ENCODE results near the gene USO1. TPM values are rescaled to one million over a fixed set of nuclear protein-coding genes. Genes with fewer than 3 reads are reported as not detected.
"Not testable (repeated sequence)": the region's sequence is repeated elsewhere in the genome, so short reads cannot be mapped to it uniquely, and the experiment has no call there.

USO1 gene
- total RNA-seq, 1 experiment from 2014 or later: 60.8 TPM

DNA sequence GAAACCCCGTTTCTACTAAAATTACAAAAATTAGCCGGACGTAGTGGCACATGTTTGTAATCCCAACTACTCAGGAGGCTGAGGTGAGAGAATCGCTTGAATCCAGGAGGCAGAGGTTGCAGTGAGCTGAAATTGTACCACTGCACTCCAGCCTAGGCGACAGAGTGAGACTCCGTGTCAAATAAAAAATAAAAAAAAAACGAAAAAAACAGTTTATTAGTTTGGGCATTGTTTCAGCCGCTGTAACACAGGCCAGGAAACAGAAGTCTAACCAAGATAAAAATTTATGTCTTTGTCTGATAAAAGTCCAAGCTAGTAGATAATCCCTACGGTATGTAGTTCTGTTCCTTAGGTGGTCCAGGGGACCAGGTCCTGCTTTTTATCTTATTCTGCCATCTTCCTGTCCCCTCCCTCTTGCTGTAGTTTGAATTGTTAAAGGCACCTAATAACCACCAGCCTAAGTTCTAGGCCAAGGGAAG lies 21.4 kb downstream of the USO1 start:
- no peak for DNase-seq (ENCODE audit: low read depth)

DNA sequence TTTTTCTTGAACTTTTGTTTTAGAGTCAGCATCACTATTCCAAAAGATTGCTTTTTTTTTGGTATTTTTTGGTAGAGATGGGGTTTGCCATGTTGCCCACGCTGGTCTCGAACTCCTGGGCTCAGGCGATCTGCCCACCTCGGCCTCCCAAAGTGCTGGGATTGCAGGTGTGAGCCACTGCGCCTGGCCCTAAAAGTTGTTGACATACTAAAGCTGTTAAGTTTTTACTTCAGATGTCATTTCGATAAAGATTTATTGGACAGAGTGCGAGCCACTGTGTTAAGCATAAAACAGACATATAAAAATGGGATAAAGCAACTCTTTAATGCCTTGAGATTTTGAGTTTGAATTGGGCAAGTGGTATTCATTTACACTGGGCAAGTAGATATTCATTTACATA lies 28.3 kb downstream of the USO1 start:
- no peak for DNase-seq (ENCODE audit: low read depth)

DNA sequence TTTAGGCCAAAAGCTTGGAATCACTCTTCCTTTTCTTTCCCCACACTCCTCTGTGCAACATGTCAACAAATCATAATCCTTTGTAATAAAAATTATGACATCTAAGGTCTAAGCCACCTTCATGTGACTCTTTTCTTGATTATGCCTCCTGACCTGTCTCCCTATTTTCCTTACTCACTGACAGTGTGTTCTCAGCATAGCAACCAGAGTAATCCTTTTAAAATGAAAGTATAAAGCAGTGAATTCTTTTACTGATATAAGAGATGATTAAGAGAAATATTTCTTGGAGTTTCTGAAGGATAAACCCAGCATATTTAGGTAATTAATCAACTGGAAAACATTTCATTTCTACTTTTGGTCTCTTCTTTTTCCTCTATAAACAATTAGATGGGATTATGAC lies 44.7 kb downstream of the USO1 start:
- no peak for DNase-seq (ENCODE audit: low read depth)

DNA sequence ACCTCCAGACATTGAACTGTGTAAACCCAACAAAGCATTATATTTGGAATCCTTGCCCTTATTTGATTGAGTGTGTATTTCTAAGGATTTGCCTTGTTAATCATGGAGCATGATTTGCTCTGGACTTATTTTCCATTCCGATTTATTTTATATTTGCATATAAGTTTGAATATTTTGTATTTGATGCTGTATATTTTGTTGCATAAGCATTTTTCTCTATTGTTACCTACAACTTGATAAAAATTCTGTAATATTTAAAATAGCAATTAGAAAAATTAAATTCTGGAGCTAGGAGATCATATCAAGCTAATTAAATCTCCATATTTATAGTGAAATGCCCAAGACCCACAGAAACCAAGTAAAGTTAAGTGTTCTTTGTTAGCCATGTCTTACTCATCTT lies 47.2 kb downstream of the USO1 start:
- DNase-seq (ENCODE audit: low read depth): no peak

DNA sequence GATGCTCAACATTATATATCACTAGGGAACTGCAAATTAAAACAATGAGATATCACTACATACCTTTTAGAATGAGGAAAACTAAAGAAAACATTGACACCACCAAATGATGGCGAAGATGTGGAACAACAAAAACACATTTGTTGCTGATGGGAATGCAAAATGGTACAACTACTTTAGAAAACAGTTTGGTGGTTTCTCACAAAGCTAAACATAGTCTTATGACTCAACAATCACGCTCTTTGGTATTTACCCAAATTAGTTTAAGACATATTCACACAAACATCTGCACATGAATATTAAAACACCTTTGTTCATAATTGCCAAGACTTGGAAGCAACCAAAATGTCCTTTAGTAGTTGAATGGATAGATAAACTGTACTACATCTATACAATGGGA lies 53.2 kb downstream of the USO1 start:
- DNase-seq (ENCODE audit: low read depth): no peak

DNA sequence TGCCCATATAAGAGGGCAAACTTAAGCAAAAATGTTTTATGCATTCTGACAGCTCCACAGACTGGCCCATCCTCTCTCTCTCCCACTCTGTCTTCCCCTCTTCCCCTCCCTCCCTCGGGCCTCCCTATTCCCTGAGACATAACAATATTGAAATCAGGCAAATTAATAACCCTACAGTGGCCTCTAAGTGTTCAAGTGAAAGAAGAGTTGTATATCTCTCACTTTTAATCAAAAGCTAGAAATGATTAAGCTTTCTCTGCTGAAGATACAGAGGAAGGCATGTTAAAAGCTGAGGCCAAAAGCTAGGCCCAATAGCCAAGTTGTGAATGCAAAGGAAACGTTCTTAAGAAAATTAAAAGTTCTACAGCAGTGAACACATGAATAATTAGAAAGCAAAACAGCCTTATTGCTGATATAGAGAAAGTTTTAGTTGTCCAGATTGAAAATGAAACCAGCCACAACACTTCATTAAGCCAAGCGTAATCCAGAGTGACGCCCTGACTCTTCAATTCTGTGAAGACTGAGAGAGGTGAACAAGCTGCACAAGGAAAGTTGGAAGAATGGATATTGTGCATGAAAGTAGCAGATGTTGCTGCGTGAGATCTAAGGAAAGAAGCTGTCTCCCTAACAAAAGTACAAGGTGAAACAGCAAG lies 54.9 kb downstream of the USO1 start:
- DNase-seq (ENCODE audit: low read depth): no peak

DNA sequence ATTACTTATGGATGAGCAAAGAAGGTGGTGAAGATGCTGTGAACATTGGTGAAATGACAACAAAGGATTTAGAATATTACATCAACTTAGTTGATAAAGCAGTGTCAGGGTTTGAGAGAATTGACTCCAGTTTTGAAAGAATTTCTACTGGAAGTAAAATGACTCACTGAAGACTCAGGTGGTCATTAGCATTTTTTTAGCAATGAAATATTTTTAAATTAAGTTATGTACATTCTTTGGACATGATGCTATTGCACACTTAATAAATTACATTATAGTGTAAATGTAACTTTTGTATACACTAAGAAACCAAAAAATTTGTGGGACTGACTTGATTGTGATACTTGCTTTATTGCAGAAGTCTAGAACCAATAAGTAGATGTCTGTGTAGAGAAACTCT lies 56.9 kb downstream of the USO1 start:
- DNase-seq (ENCODE audit: low read depth): no peak

DNA sequence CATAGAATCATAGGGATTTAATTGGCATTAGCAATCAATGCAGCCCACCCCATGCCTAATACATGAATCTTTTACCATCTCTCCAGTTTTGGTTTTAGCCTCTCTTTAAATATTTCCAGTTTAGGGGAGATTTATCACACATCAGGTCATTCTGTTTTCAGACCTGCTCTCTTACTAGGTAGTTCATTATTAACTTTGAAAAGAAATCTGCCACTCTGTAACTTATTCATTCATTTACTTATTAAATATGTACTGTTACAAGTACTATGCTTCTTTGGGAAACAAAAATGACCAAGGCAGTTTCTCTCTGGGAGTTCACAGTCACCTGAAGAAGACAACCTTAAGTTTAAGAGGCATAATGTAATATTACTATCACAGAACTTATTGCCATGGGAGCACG lies 62.1 kb downstream of the USO1 start:
- DNase-seq (ENCODE audit: low read depth): no peak

DNA sequence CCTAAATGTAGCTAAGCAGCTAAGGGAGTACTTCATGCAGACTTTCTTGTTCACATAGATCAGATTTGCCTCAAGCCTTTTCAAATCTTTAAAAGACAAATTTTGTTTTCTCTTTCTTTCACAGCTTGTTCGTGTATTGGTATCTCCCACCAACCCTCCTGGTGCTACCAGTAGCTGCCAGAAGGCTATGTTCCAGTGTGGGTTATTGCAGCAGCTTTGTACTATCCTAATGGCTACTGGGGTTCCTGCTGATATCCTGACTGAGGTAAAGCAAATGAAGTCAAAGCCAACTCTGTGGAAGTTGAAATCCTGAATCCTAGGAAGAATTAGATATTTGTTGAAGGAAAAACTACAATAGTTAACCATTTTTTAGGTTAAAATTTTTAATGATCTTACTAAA lies 62.6 kb downstream of the USO1 start:
- DNase-seq (ENCODE audit: low read depth): no peak

DNA sequence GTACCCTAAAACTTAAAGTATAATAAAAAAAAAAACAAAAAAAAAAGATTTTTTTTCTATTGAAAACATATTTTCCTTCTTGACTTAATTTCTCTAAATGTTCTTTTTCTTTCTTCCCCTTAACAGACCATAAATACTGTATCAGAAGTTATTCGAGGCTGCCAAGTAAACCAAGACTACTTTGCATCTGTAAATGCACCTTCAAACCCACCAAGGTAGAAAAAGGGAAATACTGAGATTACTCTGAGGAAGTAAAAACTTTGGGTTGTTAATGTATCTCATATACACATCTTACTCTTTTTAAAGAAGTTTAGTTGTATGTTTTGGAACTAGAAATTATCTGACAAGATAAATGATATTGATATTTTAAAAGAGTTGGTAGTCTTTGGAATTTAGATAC lies 65.6 kb downstream of the USO1 start:
- no peak for DNase-seq (ENCODE audit: low read depth)

DNA sequence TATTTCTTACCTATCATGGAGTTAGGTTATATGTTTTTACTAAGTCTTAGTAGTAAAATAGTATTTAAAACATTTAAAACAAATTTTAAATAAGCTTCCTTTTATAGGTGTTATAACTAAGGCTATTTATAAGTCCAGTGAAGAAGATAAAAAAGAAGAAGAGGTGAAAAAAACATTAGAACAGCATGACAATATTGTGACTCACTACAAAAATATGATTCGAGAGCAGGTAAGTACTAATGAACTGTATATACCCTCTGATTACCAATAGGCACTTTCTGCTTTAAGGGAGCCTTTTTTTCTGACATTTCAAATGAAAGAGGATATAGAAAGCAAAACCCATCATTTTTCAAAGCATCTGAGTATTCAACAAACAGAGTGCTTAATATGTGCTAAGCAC lies 76.6 kb downstream of the USO1 start:
- DNase-seq (ENCODE audit: low read depth): peak; percentile 15

DNA sequence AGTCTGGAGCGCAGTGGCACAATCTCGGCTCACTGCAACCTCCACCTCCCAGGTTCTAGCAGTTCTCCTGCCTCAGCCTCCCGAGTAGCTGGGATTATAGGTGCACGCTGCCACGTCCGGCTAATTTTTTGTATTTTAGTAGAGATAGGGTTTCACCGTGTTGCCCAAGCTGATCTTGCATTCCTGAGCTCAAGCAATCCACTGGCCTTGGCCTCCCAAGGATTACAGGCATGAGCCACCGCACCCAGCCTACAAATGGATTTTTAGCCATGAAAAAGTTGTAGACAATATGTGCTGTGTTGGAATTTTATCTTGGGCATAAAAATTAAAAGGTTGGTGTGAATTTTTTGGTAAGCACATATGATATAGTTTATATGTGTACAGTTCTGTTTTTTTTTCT lies 81.7 kb downstream of the USO1 start:
- DNase-seq (ENCODE audit: low read depth): not testable (repeated sequence)

DNA sequence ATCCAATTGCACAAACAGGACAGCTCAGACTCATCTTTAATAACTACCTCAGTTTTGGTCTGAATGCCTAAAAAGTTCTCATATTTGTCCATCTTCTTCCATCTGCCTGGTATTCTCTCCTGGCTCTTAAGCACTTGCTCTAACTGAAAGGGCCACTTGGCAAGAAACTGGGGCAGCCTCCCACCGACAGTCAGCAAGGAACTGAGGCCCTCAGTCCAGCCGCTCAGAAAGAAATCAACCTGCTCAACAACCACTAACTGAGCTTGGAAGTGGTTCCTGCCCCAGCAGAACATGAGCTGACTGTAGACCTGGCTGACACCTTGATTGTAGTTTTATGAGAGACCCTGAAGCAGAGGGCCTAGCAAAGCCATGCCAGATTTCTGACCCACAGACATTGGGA lies 93.5 kb downstream of the USO1 start:
- DNase-seq (ENCODE audit: low read depth): no peak

DNA sequence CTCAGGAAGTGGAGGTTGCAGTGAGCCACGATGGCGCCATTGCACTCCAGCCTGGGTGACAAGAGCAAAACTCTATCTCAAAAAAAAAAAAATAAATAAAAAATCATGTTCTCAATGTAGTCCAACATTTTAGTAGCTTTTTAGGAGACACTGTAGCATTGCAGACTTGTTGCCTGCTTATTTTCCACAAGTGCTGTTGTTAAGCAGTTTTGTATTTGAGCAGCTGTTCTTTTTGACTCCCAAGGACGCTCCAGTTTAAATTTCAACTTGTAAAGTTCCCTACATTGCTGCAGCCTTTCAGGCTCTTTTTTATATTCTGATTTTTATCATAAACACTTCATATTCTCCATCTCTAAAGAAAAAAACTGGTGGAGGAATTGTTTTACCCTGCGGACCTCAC lies 94.7 kb downstream of the USO1 start:
- DNase-seq (ENCODE audit: low read depth): no peak

DNA sequence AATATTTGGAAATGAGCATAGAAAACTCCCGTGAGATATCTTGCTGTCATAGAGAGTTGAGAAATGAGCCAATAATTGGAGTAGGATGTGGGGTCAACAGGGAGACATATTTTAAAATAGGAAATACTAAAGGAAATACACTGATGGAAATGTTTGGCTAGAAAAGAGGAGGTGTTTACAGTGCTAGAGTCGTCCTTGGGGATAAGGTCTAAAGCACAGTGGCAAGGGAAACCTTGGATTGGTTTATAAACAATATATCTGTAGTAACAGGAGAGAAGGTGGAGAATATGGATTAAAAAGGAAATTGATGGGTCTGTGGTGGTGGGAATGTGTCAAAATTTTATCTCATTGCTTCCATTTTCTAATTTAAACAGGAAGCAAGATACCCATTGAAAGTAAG lies 95.8 kb downstream of the USO1 start:
- DNase-seq (ENCODE audit: low read depth): no peak

DNA sequence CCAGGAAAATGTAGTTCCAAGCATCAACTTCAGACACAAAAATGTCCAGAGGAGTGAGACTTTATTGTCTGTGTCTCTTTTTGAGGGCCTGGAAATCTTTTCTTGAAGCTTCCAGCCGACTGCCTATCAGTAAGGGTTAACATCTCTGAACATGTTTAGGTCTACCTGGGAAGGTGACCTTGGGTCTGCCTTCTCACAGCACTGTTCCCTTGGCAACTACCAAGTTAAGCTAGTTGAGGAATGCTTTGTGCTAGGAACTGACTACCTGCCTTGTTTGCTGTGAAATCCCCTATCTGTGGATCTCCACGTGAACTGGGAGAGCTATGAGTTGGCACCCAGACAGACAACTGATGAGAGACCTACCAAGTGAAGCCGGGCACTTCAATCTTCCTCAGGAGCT lies 96.3 kb downstream of the USO1 start:
- DNase-seq (ENCODE audit: low read depth): no peak

DNA sequence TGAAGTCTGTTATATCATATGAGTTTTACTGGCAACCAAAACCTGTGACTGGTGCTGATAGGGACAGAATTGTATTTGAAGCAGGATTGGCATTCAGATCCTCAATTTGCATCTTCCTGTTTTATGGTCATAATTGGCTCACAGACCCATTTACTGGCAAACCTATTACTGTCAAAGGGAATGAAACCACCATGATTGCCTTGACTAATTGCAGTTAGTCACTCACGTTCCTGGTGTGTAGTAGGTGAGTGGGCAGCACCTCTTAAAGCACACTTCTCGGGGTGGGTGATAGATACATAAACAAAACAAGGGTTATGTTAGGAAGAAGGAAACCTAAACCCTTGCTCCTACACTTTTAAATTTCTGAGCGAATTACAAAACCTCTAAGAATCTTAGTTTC lies 96.8 kb downstream of the USO1 start:
- no peak for DNase-seq (ENCODE audit: low read depth)

DNA sequence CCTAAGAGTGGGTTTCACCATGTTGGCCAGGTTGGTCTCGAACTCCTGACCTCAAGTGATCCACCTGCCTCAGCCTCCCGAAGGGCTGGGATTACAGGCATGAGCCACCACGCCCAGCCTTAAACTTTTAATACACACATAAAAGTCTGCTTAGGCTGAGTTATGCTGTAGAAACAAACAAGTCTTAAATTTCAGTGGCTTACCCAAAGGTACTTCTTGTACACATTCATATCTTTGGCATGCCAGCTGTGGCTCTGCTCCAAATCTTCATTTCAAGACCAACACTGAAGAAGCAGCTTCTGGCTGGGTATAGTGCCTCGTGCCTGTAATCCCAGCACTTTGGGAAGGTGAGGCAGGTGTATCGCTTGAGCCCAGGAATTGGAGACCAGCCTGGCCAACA lies 97.6 kb downstream of the USO1 start:
- peak; percentile 28 for DNase-seq (ENCODE audit: low read depth)

DNA sequence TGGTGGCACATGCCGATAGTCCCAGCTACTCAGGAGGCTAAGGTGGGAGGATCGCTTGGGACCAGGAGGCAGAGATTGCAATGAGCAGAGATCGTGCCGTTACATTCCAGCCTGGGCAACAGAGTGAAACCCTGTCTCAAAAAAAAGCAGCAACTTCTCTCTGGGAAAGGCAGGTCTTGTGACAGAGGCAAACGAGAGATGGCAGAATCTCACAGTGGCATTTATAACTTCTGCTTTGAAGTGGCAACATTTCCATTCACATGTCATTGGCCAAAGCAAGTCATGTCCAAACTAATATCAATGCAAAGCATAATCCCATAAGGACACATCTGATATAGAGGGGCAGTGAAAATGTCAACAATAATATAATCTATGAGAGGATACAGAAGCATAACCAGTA lies 98.0 kb downstream of the USO1 start:
- no peak for DNase-seq (ENCODE audit: low read depth)

DNA sequence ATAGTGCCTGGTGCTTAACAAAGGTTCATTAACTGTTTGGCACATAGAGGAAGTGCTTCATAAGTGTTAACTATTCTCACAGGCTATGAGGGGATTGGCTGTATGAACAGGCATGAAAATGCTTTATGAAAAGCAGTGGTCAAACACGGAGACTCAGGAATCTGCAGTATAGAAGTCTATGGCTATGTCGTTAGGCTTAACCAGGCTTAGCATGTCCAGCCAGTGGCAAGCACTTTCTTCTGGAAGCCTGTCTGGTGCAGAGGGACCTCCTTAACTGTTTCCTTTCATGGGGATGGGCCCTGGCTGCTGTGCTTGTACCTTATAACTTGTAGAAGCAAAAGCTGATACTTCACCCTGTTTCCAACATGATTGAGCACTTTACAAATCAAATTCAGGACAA lies 99.4 kb downstream of the USO1 start:
- DNase-seq (ENCODE audit: low read depth): no peak

DNA sequence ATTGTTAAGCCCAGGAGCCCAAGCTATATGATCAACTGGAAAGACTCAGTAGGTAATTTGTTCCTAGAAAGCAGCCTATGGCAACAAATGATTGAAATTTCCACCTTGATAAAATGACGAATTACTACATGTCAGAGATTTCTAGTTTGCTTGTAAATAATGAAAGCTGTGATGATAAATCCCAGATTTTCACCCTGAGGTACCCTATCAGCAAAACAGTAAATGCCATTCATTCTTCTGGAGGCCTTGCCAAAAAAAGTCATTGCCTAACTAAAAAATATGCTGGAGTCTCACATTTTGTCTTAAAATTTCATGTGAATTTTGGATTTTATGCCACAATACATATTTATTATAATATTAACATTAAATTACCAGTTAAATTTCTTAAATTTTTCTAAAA lies 106.5 kb downstream of the USO1 start:
- no peak for DNase-seq (ENCODE audit: low read depth)

DNA sequence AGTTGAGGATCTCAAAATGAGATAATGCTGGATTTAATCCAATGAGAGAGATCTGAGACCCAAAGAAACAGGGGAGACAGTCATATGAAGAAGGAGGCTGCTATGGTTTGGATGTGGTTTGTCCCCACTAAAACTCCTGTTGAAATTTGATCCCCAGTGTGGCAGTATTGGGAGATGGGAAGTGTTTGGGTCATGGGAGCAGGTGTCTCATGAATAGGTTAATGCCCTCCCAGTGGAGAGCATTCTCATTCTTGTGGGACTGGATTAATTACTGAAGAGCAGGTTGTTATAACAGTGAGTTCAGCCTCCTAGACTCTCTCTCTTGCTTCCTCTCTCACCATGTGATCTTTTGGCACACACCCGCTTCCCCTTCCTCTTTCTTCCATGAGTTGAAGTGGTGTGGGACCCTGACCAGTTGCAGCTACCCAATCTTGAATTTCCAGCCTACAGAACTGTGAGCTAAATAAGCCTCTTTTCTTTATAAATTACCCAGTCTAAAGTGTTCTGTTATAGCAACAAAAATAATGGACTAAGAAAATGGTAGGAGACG lies 107.6 kb downstream of the USO1 start:
- DNase-seq (ENCODE audit: low read depth): no peak

DNA sequence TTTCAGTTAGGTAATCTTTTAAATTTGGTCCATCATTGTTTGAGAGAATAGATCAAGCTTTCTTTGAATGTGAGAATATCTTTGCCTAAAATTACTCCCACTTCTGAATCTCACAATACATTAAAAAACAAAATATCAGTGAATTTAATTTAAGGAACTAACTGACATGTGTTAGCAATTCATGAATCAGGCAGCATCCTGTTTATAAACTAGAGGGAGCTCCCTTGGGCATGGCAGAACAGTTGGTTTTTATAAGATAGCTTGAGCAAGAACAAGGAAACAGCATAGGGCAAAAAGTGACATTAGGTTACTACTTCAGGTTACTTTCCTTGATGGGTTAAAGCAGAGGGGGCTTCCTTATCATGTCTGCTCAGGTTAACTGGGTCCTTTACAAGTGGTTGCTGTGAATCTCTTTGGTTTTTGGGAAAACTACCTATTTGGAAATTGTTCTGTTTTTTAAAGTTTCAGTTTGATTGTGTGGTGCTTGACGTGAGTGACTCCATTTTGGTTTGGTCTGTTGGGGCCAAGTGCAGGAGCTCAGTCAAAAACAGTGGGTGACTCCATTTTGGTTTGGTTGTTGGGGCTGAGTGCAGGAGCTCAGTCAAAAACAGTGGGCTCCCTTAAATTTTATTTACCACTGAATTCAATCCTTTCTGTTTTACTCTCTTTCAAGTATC lies 109.9 kb downstream of the USO1 start:
- no peak for DNase-seq (ENCODE audit: low read depth)
